GM18858 (cell line): ENCODE measurements around the gene STMND1.

Source experiments
- ATAC-seq: cut with Tn5 transposase; IDR thresholded peaks from one replicate; pipeline ENCODE4 v1.9.1; 2021; ENCODE audit not compliant: unreplicated experiment

Gene STMND1

GRCh38 chr6:17097982-17098381, 3.9 kb upstream of the STMND1 start:
- ATAC-seq: no peak

- ATAC-seq: no peak
Measured at GRCh38 chr6:17098538-17098937, 3.3 kb upstream of the STMND1 start.

- ATAC-seq: no peak
Measured at GRCh38 chr6:17099401-17100059, 2.3 kb upstream of the STMND1 start.

DNA sequence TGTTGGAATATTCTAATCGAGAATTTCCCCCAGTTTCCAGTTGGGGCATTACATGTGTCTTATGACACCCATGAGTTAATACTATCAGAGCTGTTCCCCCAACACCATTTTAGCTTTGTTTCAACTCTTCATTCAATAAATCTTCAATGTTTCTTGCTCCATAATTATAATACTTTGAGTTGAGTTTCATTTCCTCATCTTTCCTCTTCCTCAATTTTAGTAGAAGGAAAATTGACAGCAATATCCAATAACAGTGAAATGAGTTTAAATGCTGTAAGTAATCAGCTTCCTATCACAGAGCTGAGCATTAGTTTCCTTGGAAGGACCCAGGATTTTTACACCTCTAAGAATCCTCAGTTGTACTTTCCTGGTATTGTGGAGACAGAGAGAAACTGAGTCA, 1.0 kb upstream of the STMND1 start:
- no peak for ATAC-seq

- ATAC-seq: no peak
Measured at GRCh38 chr6:17102258-17102870, 514 bp downstream of the STMND1 start.

DNA sequence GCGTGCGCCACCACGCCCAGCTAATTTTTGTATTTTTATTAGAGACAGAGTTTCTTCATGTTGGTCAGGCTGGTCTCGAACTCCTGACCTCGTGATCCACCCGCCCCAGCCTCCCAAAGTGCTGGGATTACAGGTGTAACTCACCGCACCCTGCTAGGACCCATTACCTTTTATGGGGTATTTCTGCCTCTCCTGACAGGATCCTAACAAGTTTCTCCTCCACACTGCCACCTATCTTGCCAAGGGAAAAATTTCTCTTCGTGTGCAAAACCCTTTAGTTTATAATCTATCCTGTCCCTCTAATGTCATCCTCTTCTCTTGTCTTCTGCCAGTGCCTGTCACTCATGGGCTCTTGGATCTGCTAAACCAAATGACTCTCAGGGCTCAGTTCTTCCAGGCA, 1.9 kb downstream of the STMND1 start:
- no peak for ATAC-seq

DNA sequence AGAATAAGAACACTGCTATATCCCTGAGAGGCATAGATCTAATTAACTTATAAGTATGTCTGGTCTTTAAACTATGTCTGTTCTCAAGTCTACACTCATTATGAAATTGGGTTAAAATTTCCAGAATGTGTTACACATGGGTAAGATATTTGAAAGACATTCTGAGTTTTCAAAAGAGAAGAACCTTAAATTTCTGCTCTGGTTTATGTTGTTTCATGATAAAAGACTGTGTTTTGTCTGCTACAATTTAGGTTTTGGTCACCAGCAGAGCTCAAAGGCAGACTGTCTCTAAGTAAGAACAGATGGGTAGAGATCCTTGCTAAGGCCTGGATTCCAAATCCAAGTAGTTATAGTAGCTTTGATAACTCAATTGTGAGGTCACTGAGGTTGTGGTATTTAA, 6.0 kb downstream of the STMND1 start:
- ATAC-seq: no peak

- no peak for ATAC-seq
Measured at GRCh38 chr6:17115251-17116116, 13.6 kb downstream of the STMND1 start.

- no peak for ATAC-seq
Measured at GRCh38 chr6:17116117-17116440, 14.2 kb downstream of the STMND1 start.

- no peak for ATAC-seq
Measured at GRCh38 chr6:17120019-17120418, 18.2 kb downstream of the STMND1 start.

GRCh38 chr6:17125407-17125806, 23.6 kb downstream of the STMND1 start:
- ATAC-seq: no peak

DNA sequence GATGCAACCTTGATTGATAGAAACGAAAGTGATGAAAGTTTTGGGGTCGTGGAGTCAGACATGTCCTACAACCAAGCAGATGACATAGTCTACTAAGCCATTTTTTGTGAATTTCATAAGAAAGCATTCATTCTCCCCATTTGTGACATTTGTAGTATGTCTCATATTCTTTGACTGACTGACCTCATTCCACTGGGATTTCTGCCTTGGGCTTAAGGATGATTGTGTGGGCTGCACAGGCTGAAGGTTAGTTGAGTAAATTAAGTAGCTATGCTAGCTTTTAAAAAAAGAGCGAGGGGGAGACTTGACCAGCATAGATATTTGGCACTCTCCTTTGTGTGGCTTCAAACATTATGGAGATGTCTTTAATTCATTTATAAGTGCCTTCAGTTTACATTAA, 28.9 kb downstream of the STMND1 start:
- ATAC-seq: no peak

- no peak for ATAC-seq
Measured at GRCh38 chr6:17132967-17133366, 31.1 kb downstream of the STMND1 start.

GRCh38 chr6:17138033-17138432, 36.2 kb downstream of the STMND1 start:
- no peak for ATAC-seq

GRCh38 chr6:17144016-17144415, 42.2 kb downstream of the STMND1 start:
- ATAC-seq: no peak

DNA sequence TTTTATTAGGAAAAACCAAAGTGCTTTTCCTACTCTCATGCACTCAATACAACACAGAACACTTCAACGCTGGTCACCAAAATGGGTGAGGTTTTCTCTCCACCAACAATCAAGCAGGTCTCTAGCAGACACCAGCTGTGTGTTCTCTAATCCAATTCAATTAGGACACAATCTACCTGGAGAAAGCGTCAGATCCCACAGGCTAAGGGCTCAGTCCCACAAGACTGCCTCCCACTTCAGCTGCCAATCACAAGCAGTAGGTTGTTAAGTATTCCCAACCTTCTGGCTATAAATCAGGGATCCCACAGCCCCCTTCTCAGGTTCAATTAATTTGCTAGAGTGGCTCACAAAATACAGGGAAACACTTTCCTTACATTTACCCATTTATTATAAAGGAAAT, 47.7 kb downstream of the STMND1 start:
- no peak for ATAC-seq

GRCh38 chr6:17150096-17150495, 48.2 kb downstream of the STMND1 start:
- ATAC-seq: no peak

DNA sequence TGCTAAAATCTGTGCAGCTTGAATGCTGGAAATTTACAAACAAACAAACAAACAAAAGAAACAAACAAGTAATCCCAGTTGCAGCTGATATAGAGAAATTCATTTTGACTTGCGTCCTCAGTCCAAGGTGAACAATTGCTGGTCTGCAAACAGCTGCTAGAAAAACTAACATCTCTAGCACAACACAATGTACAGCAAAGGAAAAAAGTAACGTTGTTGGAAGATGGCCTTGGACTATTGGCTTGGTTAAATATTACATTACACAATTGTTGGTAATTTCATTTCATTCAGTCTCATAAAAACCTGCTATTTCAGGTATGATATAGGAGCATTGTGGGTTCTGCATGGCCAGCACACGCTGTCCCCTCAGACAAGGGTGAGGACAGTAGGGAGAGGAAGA, 50.0 kb downstream of the STMND1 start:
- ATAC-seq: no peak

DNA sequence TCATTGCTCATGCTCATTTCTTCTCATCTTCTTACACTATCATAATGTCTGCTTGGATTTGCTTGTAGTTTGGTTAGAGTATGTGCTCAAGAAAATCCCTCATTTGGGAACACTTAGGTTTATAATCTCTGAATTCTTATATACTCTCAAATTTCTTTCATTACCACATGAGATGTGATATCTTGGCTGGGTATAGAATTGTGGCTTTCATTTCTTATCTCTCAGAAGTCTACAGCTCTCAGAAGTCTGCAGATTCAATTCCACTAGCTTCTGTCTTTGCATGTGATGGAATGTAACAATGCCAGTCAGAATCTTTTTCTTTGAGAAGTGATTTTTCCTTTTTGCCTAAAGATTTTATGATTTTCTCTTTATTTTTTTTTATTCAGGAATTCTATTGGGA, 50.9 kb downstream of the STMND1 start:
- ATAC-seq: no peak

DNA sequence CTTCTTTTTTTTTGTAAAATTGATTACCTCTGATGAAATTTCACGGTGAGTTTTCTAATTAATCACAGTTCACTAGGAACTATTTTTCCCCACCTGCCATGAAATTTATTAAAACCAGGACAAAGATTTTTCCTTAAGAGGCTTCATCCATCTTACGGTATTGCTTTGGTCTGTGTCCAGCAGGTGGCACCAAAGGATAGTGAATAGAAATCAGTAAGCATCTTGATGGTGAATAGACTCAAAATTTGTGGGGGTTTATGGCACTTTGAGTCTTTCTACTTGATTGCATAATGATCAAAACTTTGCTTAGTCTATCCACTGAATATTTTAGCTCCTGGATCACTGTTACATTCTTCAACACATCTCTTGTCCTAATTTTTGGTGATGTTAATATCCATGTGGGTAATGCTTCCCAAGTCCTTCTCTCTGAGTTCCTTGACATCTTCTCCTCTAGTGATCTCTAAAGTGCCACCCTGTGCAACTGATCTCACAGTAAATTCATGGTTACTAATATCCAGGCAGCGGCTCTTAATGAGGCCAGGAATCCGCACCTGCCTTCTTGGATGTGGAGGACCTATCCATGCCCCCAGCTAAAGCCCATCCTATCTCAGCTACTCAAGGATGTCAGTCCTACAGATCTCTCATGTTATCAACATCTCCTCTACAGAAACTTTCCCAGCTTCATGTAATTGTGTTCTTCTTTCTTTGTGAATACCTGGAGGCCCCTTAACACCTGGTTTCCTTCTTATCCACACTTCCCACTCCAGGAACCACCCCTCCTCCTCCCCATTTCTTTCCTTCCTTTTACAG, 54.5 kb downstream of the STMND1 start:
- no peak for ATAC-seq

- ATAC-seq: no peak
Measured at GRCh38 chr6:17156966-17157365, 55.1 kb downstream of the STMND1 start.
